NCI-H446 treated with DMSO at 0.1 percent for 48 hours (cell line): ENCODE measurements around the gene CYP27A1.
"Not testable (repeated sequence)": the region's sequence is repeated elsewhere in the genome, so short reads cannot be mapped to it uniquely, and the experiment has no call there.

Experiments
- DNase-seq: peaks from one replicate; lab custom pipeline; 2025; lab: John Stamatoyannopoulos, UW

Gene CYP27A1

DNA sequence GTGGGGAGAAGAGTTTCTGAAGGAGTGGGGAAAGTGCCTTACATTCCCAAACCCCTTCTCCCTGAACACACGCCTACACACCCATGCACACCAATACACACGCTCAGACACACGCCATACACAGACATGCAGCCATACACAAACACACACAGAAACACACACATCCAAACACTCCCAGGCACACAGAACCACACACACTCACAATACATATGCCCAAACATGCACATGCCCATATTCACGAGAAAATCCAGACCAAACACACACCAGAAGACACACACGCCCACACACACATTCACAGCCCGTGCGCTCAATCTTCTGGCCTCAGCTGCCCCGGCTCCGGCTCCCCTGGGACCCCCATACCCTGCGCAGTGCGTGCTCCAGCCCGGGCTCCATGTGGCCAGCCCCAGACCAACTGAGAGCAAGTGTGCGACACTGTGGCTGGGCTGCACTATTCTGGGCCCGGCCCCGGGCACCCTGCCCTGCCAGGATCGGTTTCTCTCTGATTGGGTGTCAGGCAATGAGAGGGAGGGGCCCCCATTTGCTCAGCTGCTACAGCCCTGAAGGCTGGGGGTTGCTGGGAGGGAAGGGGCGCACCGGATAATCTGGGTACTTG lies 49.5 kb downstream of the CYP27A1 start, which contains the start of gene PRKAG3:
PRKAG3 (minus strand) TSS at position 426 of the 613 bp plus-strand sequence.
- no peak for DNase-seq

- DNase-seq = no peak
Measured at GRCh38 chr2:218832081-218832480, 50.1 kb downstream of the CYP27A1 start.

- no peak for DNase-seq
Measured at GRCh38 chr2:218832520-218832919, 50.6 kb downstream of the CYP27A1 start.

GRCh38 chr2:218833023-218833609 lies 51.2 kb downstream of the CYP27A1 start:
- DNase-seq = no peak

- no peak for DNase-seq
Measured at GRCh38 chr2:218834685-218835084, 52.7 kb downstream of the CYP27A1 start.

DNA sequence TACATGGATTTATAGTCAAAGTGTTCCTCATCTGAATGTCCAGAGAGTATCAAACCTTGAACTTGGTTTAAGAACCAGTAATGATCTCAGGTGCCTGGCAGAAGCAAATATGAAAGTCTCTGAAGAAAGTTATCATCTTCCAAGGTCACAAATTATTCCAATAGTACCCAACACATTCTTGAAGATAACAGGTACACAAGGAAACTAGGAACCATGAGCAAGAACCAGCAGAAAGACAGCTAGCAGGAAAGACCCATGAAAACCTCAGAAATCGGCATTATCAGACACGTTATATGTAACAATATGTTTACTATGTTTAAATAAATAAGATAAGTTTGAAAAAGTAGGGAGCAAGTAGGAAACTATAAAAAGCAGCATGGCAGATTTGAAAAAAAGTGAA lies 55.5 kb downstream of the CYP27A1 start:
- DNase-seq = no peak

DNA sequence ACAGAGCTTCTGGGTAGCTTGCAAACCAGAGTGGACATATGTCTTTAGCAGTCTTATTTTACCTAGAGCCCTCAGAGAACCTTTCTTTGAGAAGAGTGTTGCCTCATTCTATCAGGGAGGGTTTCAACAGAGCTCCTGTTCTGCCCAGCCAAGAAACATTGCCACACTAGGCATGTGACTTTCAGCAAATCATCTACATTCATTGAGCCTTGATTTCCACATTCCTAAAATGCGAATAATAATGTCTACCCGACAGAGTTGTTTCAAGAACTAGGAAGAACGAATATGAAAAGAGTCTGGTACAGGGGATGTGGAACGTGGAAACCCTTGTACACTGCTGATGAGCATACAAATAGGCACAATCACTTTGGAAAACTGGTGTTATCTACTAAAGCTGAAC lies 57.5 kb downstream of the CYP27A1 start:
- no peak for DNase-seq

DNA sequence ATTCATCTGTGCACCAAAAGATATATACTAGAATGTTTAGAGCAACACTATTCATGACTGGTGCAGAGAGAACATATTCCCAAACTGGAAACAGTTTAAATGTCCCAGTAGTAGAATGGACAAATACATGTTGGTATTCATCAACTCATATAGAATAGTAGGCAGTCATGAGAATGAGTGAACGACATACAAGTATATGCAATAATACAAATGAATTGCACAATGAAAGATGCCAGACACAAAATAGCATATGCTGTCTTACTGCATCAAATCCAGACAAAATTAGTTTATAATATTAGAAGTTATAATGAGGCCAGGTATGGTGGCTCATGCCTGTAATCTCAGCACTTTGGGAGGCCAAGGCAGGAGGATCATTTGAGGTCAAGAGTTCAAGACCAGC lies 57.9 kb downstream of the CYP27A1 start:
- DNase-seq = no peak

- not testable (repeated sequence) for DNase-seq
Measured at GRCh38 chr2:218844334-218844733, 62.4 kb downstream of the CYP27A1 start.

- not testable (repeated sequence) for DNase-seq
Measured at GRCh38 chr2:218846963-218847362, 65.0 kb downstream of the CYP27A1 start.

DNA sequence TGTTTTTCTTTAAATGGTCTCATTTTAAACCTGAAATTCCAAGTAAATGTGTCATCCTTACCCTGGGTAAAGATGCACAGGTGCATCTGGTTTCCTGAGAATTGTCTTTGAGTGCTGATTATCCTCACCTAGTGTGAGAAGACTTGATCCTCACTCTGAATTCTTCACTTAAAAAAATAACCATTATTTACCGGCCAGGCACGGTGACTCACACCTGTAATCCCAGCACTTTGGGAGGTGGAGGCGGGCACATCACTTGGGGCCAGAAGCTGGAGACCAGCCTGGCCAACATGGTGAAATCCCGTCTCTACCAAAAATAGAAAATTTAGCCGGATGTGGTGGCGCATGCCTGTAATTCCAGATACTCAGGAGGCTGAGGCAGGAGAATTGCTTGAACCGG lies 67.8 kb downstream of the CYP27A1 start:
- DNase-seq = no peak

- DNase-seq = no peak
Measured at GRCh38 chr2:218850796-218851195, 68.8 kb downstream of the CYP27A1 start.

- DNase-seq = no peak
Measured at GRCh38 chr2:218851286-218851685, 69.3 kb downstream of the CYP27A1 start.

DNA sequence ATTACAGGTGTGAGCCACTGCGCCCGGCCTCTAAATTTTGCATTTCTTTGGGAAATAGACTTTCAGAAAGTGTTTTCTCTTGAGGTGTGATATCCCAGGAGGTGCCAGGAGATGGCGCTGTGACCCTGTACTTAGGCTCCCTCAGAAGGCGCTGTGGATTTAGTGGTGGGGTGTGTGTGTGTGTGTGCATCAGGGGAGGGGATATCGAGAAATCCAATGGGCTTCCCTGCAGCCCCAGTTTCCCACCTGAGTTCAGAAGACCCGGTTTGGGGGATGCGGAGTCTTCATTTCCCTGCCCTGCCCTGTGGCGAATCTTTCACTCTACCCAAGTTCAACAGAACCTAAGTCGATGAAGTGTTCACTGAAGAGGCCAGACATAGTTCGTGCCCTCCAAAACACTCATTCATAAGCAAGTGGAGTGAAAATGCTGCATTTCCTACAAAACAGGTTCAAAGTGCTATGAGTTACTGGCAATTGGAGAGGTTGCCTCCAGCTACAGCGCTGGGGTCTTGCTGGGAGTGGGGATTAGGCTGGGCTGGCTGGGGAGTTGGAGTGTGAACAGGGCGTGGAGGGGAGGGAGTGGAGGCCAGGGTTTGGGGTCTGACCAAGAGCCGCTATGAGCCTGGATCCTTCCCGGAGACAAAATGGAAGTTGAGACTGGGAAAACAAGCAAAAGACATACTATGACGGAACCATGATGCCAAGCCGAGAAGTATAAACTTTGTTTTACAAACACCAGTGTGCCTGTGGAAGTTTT lies 71.1 kb downstream of the CYP27A1 start:
- no peak for DNase-seq

DNA sequence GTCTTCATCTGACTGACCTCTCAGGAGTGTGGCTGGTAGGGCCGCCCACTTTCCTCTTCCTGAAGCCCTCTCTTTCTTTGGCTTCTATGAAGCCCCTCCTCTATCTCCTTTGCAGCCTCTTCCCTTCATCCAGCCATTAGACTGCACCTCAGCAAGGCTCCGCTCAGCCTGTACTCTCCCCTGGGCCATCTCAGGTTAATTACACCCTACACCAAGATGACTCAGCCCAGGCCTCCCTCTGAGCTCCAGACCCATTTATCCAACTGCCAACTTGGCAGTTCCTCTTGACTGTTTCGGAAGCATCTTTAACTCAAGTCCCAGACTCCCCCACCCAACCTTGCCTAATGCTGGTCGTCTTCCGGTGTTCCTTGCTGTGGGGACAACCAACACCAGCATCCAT lies 71.8 kb downstream of the CYP27A1 start:
- no peak for DNase-seq

GRCh38 chr2:218854860-218855259 lies 72.9 kb downstream of the CYP27A1 start:
- no peak for DNase-seq

- no peak for DNase-seq
Measured at GRCh38 chr2:218855305-218856166, 73.6 kb downstream of the CYP27A1 start.

GRCh38 chr2:218856167-218856895 lies 74.4 kb downstream of the CYP27A1 start:
- no peak for DNase-seq

DNA sequence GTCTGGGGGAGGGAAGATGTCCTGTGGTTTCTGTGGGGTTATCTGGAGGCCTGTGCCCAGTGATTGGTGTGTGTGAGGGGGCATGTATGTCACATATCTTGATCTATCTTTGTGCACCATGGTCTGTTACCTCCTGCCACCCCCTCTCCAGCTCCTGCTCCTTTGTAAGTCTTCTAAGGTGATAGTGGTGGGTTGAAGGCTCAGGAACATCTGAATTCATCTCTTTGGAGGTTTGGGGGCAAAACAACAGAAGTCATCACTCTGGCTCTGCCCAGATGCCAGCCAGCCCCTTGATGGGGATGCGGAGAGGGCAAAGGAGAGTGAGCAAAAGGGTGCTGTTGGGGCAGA lies 74.9 kb downstream of the CYP27A1 start:
- no peak for DNase-seq

DNA sequence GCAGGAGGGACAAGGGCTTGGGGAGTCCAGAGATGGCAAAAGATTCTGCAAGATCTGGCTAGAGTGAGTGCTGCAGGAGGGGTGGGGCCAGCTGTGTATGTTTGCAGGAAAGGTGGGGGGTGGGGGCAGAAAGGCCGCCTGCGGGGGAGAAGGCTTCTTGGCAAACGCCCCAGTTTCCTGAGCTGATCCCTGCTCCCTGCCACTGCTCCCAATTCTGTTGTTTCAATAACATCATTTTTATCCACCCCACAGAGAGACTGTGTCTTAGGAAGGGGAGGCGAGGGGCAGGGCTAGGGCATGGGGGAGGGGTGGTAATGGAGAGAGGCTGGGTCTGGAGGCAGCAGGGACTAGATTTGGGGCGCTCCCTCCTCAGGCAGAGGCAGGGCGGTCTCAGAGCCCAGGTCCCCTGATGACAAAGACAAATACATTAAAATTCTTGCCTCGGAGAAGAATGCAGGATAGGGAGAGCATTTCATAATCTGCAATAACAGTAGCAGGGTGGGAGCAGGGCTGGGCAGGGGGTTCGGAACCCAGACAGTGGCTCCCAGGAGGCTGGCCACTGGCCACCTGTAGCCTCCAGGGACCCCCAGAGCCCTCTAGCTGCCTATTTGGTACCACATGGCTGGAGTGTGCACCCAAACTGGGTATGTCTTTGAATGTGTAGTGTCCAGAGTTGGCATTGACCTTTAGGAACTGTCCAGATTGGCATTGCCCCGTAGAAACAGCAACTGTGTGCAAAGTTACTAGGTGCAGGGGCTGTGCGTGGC lies 75.6 kb downstream of the CYP27A1 start:
- DNase-seq = no peak

DNA sequence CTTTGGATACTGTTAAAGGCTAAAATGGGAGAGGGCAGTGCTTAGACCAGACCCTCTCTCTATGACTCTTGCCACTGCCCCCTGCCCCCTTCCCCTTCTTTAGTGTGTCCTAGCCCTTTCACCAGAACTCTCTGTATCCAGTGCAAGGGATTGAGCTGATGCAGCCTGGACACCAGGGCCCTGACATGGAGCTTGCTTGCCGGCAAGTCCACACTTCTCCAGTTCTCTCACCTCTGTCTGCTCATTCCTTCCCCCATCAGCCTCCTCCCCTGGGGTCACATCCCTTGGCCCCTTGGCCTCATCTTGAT lies 76.1 kb downstream of the CYP27A1 start:
- DNase-seq = no peak
